ENCODE measurements around the gene ASXL3. TPM values are rescaled to one million over a fixed set of nuclear protein-coding genes. Genes with fewer than 3 reads are reported as not detected.

ASXL3 gene
- total RNA-seq, 1 donor from 2014 or later: 1.5 TPM

- no peak for DNase-seq (ENCODE audit: low spot score)
Measured at GRCh38 chr18:33712719-33713118, 134.7 kb downstream of the ASXL3 start.

- no peak for DNase-seq (ENCODE audit: low spot score)
Measured at GRCh38 chr18:33716061-33716683, 138.2 kb downstream of the ASXL3 start.

- no peak for DNase-seq (ENCODE audit: low spot score)
Measured at GRCh38 chr18:33717339-33717738, 139.3 kb downstream of the ASXL3 start.

GRCh38 chr18:33720133-33720532 is 142.1 kb downstream of the ASXL3 start:
- no peak for DNase-seq (ENCODE audit: low spot score)

- DNase-seq (ENCODE audit: low spot score): no peak
Measured at GRCh38 chr18:33729556-33729955, 151.5 kb downstream of the ASXL3 start.

GRCh38 chr18:33733376-33733775 is 155.4 kb downstream of the ASXL3 start:
- no peak for DNase-seq (ENCODE audit: low spot score)

GRCh38 chr18:33735428-33735827 is 157.4 kb downstream of the ASXL3 start:
- no peak for DNase-seq (ENCODE audit: low spot score)

GRCh38 chr18:33741760-33742159 is 163.7 kb downstream of the ASXL3 start:
- DNase-seq (ENCODE audit: low spot score): no peak

- no peak for DNase-seq (ENCODE audit: low spot score)
Measured at GRCh38 chr18:33744032-33744697, 166.1 kb downstream of the ASXL3 start.

- no peak for DNase-seq (ENCODE audit: low spot score)
Measured at GRCh38 chr18:33745151-33745795, 167.3 kb downstream of the ASXL3 start.

GRCh38 chr18:33745871-33746545 is 168.0 kb downstream of the ASXL3 start:
- no peak for DNase-seq (ENCODE audit: low spot score)

GRCh38 chr18:33749834-33750233 is 171.8 kb downstream of the ASXL3 start:
- no peak for DNase-seq (ENCODE audit: low spot score)

- no peak for DNase-seq (ENCODE audit: low spot score)
Measured at GRCh38 chr18:33750366-33750765, 172.3 kb downstream of the ASXL3 start.

- no peak for DNase-seq (ENCODE audit: low spot score)
Measured at GRCh38 chr18:33751613-33752221, 173.7 kb downstream of the ASXL3 start.

GRCh38 chr18:33755391-33755790 is 177.4 kb downstream of the ASXL3 start:
- DNase-seq (ENCODE audit: low spot score): no peak

GRCh38 chr18:33755931-33756560 is 178.0 kb downstream of the ASXL3 start:
- no peak for DNase-seq (ENCODE audit: low spot score)

- DNase-seq (ENCODE audit: low spot score): no peak
Measured at GRCh38 chr18:33757037-33757436, 179.0 kb downstream of the ASXL3 start.

- no peak for DNase-seq (ENCODE audit: low spot score)
Measured at GRCh38 chr18:33761363-33761762, 183.3 kb downstream of the ASXL3 start.

- DNase-seq (ENCODE audit: low spot score): no peak
Measured at GRCh38 chr18:33781429-33781828, 203.4 kb downstream of the ASXL3 start.
